Thyroid gland (tissue), 4 donors: Measurements from ENCODE around the gene KRT8. TPM values are rescaled to one million over a fixed set of nuclear protein-coding genes. Genes with fewer than 3 reads are reported as not detected.

Experiments used
- DNase-seq, 2 donors: peaks; one replicate each; pipeline ENCODE4 v3.0.0-alpha.2; 2019
- H3K27ac ChIP-seq, 3 donors: fragments of 200-600 bp; sonication (generic); 1 replicate in 2 of 3; 2 replicates in 1 of 3; pipeline ENCODE4 v1.5.1; 2016 to 2019; ENCODE audit warnings: mild to moderate bottlenecking in 1 of 3, moderate library complexity in 1 of 3
- H3K27me3 ChIP-seq: fragments of 200-600 bp; sonication (generic); one replicate; pipeline ENCODE4 v1.5.1; 2019
- H3K36me3 ChIP-seq, 2 donors: fragments of 200-600 bp; sonication (generic); one replicate each; pipeline ENCODE4 v1.5.1; 2016 to 2019
- H3K4me1 ChIP-seq, 2 donors: fragments of 200-600 bp; sonication (generic); one replicate each; pipeline ENCODE4 v1.5.1; 2017 to 2019
- H3K4me3 ChIP-seq, 3 donors: fragments of 200-600 bp; sonication (generic); replicated peaks in 1 of 3; 1 replicate in 2 of 3; 2 replicates in 1 of 3; pipeline ENCODE4 v1.5.1; 2016; ENCODE audit warnings: mild to moderate bottlenecking in 1 of 3
- H3K9me3 ChIP-seq: fragments of 200-600 bp; sonication (generic); one replicate; pipeline ENCODE4 v1.5.1; 2017
- POLR2A ChIP-seq, 2 donors: fragments of 450-650 bp; IDR thresholded peaks; one replicate each; pipeline ENCODE4 v1.6.1; 2017; ENCODE audit warnings: antibody characterized with exemption in 2 of 2, mild to moderate bottlenecking in 2 of 2, moderate library complexity in 1 of 2
- WGBS, 2 donors: methylation state at CpG; one replicate each; pipeline ENCODE4 v1.1.5; 2017; 5-methylcytosine and 5-hydroxymethylcytosine counted together
- intact Hi-C: fragments of 100-400 bp; cut with DNase I; formaldehyde crosslinking; loops from one replicate; pipeline ENCODE4 v1.15.1; 2023
- total RNA-seq, 4 donors: library from RNA; depleted of rRNA; stranded (reverse); fragments of >200 nt; gene quantifications; one replicate each; pipeline ENCODE4 v1.2.3, GENCODE V29; 2016
- TF ChIP-seq, protein P1 (sequence below), 6 experiments: fragments of 200-600 bp in 3 of 6; fragments of 450-650 bp in 3 of 6; sonication (generic) in 3 of 6; IDR thresholded peaks; one replicate each; pipeline ENCODE4 v1.5.1; 2016 to 2019; ENCODE audit warnings: antibody characterized with exemption in 6 of 6, mild to moderate bottlenecking in 2 of 6, inconsistent platforms in 1 of 6, moderate library complexity in 1 of 6

KRT8 gene
- total RNA-seq, 4 donors from 2014 or later, result 364 to 1,037 (median 698) TPM

DNA sequence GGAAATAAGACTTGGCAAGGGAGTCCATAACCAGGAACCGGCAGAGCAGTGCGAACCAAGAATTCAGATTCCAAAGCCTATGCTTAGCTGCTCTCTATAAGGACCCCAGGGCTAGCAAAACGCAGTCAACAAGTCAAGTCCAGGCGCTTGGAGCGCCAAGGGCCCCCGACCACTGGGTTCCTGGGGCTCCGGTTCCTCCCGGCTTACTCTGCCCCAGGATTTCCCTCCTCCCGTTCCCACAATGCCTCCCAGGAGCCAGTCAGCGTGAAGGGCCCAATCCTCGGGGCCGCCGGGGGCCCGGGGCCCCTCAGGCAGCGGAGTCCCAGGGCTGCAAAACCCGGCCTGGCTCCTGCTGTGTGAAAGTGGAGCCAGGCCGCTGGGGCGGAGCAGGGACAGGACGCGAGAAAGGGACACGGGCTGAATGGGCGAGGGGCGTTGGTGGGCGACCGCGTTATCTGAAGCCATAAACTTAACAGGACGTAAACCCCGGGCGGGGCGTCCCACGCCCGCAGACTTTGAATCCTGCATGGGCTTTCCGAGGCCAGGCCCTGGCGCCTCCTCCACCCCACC lies 1.5 kb downstream of the KRT8 start:
- intact Hi-C loops, result no loop called here
- DNase-seq, result peak; percentile 87
- peak in 1 of 2 donors; percentile 47 for TF ChIP-seq POLR2A (IDR thresholded peaks at IDR 0.05)
- TF ChIP-seq, protein P1, sequence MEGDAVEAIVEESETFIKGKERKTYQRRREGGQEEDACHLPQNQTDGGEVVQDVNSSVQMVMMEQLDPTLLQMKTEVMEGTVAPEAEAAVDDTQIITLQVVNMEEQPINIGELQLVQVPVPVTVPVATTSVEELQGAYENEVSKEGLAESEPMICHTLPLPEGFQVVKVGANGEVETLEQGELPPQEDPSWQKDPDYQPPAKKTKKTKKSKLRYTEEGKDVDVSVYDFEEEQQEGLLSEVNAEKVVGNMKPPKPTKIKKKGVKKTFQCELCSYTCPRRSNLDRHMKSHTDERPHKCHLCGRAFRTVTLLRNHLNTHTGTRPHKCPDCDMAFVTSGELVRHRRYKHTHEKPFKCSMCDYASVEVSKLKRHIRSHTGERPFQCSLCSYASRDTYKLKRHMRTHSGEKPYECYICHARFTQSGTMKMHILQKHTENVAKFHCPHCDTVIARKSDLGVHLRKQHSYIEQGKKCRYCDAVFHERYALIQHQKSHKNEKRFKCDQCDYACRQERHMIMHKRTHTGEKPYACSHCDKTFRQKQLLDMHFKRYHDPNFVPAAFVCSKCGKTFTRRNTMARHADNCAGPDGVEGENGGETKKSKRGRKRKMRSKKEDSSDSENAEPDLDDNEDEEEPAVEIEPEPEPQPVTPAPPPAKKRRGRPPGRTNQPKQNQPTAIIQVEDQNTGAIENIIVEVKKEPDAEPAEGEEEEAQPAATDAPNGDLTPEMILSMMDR (IDR thresholded peaks at IDR 0.05), result peak in 1 of 6 experiments; percentile 19

DNA sequence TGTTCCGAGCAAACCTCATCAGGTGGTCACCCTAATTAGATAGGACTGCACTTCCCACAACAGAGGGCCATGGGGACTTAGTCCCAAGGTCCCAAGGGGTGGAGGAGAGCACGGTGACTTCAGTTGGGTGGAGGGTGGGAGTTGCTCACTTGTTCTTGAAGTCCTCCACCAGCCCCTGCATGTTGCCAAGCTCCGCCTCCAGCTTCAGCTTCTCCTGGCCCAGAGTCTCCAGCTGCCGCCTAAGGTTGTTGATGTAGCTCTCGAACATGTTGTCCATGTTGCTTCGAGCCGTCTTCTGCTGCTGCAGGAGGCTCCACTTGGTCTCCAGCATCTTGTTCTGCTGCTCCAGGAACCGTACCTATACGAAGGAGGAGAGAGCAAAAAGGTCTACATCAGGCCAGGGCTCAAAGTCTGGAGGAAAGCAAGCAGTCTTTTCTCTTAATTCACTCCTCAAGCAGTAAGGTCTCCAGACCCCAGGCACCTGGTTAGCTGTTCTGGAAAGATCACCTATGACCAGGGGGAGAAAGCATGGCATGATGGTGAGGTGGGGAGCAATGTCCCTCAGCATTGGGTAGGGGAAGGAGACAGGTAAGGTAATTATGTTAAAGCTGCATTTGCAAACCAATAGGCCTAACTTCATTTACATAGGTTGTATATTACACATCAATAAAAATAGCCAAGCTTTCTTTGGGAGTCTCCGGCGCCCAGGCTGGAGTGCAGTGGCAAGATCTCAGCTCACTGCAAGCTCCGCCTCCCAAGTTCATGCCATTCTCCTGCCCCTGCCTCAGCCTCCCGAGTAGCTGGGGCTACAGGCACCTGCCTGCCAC lies 2.9 kb downstream of the KRT8 start:
- H3K4me1 ChIP-seq, result peaks cover 36 to 40% of the 10 kb centered on the region in 2 donors
- peaks cover 36 to 37% of the 10 kb centered on the region in 2 donors for H3K36me3 ChIP-seq
- peak overlapping the region; percentile 8 to 94 (median 90) for H3K27ac ChIP-seq
- WGBS, 2 donors, result 60 to 70% methylated on average over 13 of the region's 13 CpGs
- peak; percentile 28 to 44 for DNase-seq
- no peaks in the 10 kb centered on the region for H3K27me3 ChIP-seq
- no peaks in the 10 kb centered on the region for H3K9me3 ChIP-seq
- TF ChIP-seq, protein P1 (IDR thresholded peaks at IDR 0.05), result no peak
- TF ChIP-seq POLR2A (IDR thresholded peaks at IDR 0.05), result peak in 1 of 2 donors; percentile 55
- intact Hi-C loops, result no loop called here
- H3K4me3 ChIP-seq, result peak overlapping the region in 1 of 3 donors; percentile 49

More for the DNA sequence above, 1.5 kb downstream of the KRT8 start:
- 4 to 20% methylated on average over 4 to 21 of the region's 34 CpGs for WGBS, 2 donors
- H3K36me3 ChIP-seq, result peaks cover 24 to 26% of the 10 kb centered on the region in 2 donors
- peak overlapping the region; percentile 90 to 97 (median 94) for H3K27ac ChIP-seq
- H3K4me3 ChIP-seq, result peak overlapping the region; percentile 48 to 70 (median 49)
- H3K4me1 ChIP-seq, result peaks cover 42 to 45% of the 10 kb centered on the region in 2 donors
- no peaks in the 10 kb centered on the region for H3K9me3 ChIP-seq
- no peaks in the 10 kb centered on the region for H3K27me3 ChIP-seq

DNA sequence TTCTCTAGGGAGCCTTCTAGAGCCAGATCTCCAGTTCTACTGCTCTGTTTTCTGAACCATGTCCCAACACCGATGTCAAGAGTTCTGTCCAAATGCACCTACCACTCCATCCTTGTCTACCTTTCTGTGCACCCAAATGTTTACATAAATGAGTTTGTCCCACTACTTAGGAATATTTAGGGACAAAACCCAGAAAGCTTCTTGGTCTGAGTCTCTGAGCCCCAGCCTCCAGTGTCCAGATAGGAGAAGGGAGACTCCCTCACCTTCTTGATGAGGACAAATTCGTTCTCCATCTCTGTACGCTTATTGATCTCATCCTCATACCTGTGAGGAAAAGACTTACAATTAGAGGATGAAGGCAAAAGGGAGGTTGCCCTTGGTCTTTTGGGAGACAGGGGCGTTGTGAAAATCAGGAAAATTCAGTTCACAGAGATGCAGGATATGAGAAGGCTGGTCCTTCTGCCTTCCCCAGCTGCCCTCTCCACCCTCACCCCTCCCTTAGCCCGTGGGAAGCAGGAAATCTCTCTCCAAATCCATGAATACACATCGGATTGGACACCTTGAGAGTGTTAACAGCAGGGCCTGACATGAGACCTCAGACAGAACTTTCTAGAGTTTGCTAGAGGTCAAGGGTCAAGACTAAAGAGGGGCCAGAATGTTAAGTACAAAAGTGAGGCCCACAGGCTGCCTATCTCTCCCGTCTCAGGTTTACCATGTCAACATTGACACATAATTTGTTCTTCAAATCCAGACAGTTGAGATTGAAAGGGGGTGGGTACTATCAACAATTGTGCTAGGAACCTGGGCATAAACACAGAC lies 3.8 kb downstream of the KRT8 start:
- H3K4me3 ChIP-seq, result no peak overlapping the region
- intact Hi-C loops, result no loop called here
- peak overlapping the region in 2 of 3 donors; percentile 90 to 94 for H3K27ac ChIP-seq
- no peaks in the 10 kb centered on the region for H3K27me3 ChIP-seq
- WGBS, 2 donors, result 55 to 64% methylated on average over 7 of the region's 7 CpGs
- H3K4me1 ChIP-seq, result peaks cover 33 to 40% of the 10 kb centered on the region in 2 donors
- H3K36me3 ChIP-seq, result peaks cover 36 to 40% of the 10 kb centered on the region in 2 donors
- H3K9me3 ChIP-seq, result no peaks in the 10 kb centered on the region
- no peak for DNase-seq
- TF ChIP-seq, protein P1 (IDR thresholded peaks at IDR 0.05), result no peak
- no peak for TF ChIP-seq POLR2A (IDR thresholded peaks at IDR 0.05)

DNA sequence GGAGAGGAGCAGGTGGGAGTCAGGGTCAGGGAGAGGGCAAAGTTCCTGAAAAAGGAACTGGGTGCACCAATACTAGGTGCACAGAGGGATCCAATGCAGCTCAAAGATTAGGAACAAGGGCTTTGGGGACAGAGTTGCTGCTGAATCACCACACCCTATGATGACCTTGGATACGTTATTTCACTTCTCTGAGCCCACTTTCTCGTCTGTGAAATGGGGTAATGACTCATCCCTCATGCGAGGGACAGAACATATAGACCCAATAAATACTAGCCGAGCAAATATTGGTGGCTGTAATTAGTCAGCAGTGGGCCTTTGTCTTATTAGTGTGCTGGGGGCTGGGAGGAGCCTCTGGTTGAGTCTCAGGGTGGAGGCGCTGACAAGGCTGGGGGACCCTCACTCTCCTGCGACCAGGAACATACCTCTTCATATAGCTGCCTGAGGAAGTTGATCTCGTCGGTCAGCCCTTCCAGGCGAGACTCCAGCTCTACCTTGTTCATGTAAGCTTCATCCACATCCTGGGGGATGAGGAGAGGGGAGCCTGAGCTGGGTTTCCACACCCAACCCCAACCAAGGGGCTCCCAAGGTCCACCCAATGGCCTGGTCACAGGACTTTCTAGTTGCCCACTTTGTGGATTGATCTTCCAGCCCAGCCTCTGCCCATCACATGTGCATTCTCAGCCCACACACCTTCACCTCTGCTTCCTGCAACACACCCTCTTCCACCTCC lies 4.5 kb downstream of the KRT8 start:
- Histone ChIP-seq H3K27me3 (no peaks in the 10 kb centered on the region), H3K36me3 (peaks cover 36 to 40% of the 10 kb centered on the region in 2 donors), H3K27ac (peak overlapping the region in 2 of 3 donors; percentile 90 to 94), H3K4me1 (peaks cover 35 to 39% of the 10 kb centered on the region in 2 donors), H3K9me3 (no peaks in the 10 kb centered on the region), H3K4me3 (no peak overlapping the region)
- intact Hi-C loops, result no loop called here
- TF ChIP-seq POLR2A (IDR thresholded peaks at IDR 0.05), result no peak
- TF ChIP-seq, protein P1 (IDR thresholded peaks at IDR 0.05), result no peak
- DNase-seq, result no peak
- 75 to 87% methylated on average over 9 of the region's 9 CpGs for WGBS, 2 donors
